ENCODE results near the gene BMP7. TPM values are rescaled to one million over a fixed set of nuclear protein-coding genes. Genes with fewer than 3 reads are reported as not detected.

BMP7 gene
- total RNA-seq, 4 donors from 2014 or later: 0.44 to 0.82 TPM; not detected in 2

- TF ChIP-seq CTCF (IDR thresholded peaks at IDR 0.05; ENCODE audit: low read depth): no peak
Measured at GRCh38 chr20:57244627-57245214, 21.7 kb downstream of the BMP7 start.

DNA sequence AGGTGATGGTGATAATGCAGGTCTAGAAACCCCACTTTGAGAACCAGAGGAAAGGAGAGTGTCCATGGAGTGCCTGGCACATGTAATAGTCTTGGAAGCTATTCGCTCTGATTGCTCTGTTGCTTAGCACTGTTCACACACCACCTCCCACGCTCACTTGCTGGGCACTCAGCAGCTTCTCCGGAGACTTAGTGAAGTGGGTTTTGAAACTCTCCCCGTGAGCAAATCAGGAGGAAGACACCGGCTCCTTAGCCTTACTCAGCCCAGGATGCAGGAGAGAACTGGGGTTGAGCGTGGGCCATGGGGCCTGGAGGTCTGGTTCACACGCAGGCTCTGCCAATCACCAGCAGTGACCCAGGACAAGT is 22.2 kb downstream of the BMP7 start:
- peak; percentile 79 for TF ChIP-seq CTCF (IDR thresholded peaks at IDR 0.05; ENCODE audit: low read depth)

DNA sequence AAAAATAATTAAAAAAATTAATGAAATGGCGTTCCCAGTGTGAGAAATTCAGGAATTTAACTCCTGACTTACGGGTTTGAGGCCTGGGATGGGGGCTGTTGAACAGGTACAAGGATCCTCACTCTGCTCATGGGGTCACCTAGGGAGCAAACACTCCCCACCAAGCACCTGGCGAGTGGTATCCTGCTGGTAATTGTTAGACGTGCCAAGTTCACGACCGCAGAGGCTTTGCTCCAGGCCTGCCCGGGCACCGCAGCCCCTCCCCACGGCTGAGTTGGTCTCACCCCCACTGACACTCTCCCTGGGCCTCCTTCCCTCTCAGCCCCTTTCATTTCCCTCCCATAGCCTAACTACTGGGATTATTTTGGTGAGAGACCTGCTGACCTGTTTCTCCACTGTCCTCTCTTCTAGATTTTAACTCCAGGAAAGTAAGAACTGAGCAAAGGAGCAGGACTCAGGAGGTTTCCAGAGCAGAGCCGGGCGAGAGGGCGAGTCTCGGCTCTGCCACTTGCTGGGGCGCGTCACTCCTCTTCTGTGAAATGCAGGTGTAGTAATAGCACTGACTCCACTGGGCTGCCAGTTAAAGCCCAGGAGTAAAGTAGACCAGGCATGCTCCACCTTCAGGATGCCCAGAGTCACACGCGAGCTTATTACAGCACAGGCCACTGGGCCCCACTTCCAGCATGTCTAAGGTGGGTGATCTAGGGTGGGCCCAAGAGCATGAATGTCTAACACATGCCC is 22.8 kb downstream of the BMP7 start:
- no peak for TF ChIP-seq CTCF (IDR thresholded peaks at IDR 0.05; ENCODE audit: low read depth)

DNA sequence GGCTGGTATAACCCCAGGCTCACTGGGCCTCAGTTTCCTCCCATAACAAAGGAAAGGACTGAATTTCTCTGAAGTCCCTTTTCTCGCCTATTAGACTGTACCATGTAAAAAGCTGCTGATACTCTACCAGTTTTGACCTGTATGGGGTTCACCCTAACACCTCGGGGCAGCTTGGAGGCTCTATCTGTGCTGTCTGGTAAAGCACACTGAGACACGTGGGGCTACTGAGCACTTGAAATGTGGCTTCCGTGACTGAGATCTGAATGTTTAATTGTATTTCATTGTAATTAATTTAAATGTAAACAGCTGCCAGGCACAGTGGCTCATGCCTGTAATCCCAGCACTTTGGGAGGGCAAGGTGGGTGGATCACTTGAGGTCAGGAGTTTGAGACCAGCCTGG is 24.0 kb downstream of the BMP7 start:
- peak; percentile 60 for TF ChIP-seq CTCF (IDR thresholded peaks at IDR 0.05; ENCODE audit: low read depth)

GRCh38 chr20:57241363-57241991 is 25.0 kb downstream of the BMP7 start:
- no peak for TF ChIP-seq CTCF (IDR thresholded peaks at IDR 0.05; ENCODE audit: low read depth)

DNA sequence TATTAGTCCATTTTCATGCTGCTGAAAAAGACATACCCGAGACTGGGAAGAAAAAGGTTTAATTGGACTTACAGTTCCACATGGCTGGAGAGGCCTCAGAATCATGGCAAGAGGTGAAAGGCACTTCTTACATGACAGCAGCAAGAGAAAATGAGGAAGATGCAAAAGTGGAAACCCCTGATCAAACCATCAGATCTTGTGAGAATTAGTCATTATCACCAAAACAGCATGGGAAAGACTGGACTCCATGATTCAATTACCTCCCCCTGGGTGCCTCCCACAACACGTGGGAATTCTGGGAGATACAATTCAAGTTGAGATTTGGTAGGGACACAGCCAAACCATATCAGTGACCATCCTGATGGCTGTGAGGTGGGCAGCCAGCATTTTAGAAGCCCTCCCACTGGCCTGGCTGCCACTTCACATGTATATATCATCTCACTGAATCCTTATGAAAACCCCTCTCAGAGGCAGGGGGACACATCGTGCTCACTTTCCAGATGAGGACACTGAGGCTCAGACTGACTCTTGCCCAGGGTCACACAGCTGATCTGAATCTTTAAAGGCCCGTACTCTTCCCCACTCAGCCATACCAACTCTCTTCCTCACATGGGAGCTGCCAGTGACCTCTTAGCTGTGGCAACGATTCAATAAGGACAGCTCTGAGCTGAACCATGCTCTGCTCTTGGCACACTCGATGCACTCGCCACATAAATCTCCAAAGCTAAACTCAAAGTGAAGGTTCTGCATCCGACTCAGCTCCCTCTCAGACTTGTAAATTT is 25.7 kb downstream of the BMP7 start:
- no peak for TF ChIP-seq CTCF (IDR thresholded peaks at IDR 0.05; ENCODE audit: low read depth)

- TF ChIP-seq CTCF (IDR thresholded peaks at IDR 0.05; ENCODE audit: low read depth): no peak
Measured at GRCh38 chr20:57238089-57238488, 28.4 kb downstream of the BMP7 start.
